NK-92 treated with Interleukin-12 subunit alpha and Interleukin-12 subunit beta, amount 100 ng/mL, for 24 hours (cell line): ENCODE results near the gene ZNF770.
"Not testable (repeated sequence)": the region's sequence is repeated elsewhere in the genome, so short reads cannot be mapped to it uniquely, and the experiment has no call there.

Experiments
- DNase-seq: peaks from one replicate; lab custom pipeline; 2025; lab: John Stamatoyannopoulos, UW

Gene ZNF770

DNA sequence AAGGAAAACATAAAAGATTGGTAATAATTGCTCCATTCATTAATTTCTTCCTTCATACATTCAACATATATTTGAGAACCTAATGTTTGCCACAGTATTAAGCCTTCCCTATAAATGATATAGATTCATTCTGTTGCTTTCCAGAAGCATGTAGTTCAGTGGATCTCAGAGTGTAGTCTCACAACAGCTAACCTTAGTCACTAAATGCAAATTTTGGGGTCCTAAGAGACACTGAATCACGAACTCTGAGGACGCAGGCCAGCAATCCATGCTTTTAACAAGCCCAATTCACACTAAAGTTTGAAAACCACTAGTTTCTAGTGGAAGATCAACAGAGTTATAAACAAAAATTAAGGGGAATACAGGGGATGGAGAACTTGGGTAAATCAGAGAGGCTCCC, 11.3 kb downstream of the ZNF770 start:
- DNase-seq: no peak

DNA sequence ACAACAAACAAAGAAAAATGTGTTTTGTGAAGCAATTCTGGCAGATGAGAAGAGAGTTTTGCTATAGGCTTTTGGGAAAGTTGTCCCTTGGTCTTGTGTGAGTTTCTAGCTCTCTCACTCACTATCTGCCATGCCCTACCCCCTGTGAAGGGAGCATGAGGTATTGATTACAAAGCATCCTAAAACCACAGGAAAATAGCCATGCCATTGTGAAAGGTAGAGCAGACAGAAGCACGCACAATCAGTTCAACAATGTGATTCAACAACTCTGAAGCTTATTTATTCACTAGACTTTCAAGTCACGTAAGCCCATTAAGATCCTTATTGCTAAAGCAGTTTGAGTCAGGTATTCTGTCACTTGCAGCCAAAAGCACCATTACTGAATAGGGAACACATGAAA, 12.0 kb downstream of the ZNF770 start:
- no peak for DNase-seq

DNA sequence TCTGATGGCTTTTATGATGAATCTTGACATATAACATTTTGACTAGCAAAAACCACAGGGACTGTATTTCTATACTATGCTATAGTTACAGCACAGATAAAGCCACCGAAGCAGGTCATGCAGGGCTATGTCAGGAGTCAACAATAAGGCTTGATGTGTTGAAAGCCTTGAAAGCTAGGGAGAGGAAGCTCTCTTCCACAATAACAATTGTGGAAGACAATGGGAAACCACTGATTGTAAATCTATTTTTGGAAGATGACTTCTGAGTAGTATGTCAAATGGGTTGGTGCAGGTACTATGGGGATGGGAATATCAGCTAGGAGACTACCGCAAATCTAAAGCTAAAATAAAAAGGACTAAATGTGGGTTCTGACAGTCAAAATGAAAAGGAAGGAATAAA, 14.6 kb downstream of the ZNF770 start:
- DNase-seq: no peak

DNA sequence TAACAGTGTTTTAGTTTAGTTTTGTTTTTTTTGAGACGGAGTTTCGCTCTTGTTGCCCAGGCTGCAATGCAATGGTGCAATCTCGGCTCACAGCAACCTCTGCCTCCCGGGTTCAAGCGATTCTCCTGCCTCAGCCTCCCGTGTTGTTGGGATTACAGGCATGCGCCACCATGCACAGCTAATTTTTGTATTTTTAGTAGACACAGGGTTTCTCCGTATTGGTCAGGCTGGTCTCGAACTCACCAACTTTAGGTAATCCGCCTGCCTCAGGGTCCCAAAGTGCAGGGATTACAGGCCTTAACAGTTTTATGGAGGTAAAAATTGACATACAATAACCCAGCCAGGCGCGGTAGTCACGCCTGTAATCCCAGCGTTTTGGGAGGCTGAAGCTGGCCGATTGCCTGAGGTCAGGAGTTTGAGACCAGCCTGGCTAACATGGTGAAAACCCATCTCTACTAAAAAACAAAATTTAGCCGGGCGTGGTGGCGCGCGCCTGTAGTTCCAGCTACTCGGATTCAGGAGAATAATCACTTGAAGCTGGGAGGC, 17.9 kb downstream of the ZNF770 start:
- not testable (repeated sequence) for DNase-seq

DNA sequence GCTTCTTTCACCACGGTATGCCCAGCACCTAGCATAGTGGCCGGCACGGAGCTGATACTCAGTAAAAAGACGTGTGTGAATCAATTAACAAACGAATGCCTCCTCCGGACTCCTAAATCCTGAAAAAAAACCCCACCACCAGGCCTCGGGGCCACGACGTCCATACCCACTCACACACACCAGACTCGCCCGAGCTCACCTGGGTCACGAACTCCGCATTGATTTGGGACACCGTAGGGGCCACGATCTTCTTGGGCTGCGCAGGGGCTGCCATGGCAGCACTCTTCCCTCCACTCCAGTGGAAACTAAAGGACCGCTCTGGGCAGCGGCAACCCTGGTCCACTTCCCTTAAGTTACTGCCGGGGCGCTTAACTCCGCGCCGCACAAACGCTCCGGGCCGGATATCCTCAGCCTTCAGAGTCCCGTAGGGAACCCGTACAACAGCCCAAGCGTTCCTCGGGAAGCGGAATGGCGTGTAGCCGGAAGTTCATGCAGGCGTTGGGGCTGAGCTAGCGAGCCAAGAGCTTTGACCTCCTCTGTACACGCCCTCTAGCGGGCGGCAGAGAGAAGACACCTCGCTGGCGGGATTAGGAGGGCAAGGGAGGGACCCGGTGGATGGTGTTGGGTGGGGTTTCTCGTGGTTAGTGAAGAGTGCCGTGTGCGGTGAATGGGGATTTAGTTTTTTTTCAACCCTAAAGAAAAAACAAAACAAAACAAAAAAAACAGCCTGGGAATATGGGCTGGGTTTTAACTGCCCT, 18.6 kb downstream of the ZNF770 start, which contains the start of gene AQR:
TSS of gene AQR (minus strand) at position 403 of the 758 bp plus-strand sequence. CDS start at position 274, 129 bp downstream.
- DNase-seq: peak; percentile 94

DNA sequence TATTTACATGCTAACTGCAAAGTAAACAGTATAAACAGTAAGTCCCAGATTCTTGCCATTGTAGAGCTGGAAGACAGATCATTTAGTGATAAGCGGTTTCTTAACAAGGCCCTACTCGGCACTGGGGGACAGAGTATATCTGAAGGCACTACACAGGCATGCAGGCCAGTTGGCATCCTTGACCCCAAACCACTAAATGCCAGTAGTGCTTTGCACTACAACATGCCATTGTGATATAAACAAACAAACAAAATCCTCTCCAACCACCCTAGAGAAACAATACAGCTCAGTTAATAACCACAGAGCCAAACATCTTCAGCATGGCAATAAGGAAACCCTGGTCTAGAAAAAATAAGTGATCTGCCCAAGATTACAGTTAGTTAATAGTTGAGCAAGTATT, 23.8 kb downstream of the ZNF770 start:
- no peak for DNase-seq

DNA sequence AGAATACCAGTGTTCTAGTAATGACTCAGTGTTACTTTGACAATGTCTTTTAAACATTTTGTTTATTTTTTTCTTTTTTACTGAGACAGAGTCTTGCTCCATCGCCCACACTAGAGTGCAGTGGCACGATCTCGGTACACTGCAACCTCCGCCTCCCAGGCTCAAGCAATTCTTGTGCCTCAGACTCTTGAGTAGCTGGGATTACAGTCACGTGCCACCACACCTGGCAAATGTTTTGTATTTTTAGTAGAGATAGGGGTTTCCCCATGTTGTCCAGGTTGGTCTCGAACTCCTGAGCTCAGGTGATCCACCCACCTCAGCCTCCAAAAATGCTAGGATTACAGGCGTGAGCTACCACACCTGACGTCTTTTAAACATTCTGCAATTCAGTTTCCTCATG, 34.2 kb downstream of the ZNF770 start:
- DNase-seq: no peak

DNA sequence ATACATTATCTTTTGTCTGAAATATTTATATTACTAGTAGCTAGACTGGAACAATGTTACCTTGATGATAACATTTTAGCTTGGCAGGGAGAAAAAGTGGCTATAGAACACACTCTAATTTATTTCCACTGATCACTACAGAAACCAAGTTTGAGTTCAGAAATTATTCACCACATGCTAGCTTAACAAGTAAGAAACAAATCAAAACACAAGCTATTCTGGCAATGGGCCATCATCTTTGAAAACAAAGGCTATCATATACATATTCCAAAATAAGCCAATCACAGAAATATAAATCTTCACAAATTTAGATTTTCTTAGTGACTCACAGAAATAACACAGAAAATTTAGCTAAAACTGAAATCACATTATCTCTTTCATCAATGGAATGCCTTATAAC, 35.6 kb downstream of the ZNF770 start:
- no peak for DNase-seq

DNA sequence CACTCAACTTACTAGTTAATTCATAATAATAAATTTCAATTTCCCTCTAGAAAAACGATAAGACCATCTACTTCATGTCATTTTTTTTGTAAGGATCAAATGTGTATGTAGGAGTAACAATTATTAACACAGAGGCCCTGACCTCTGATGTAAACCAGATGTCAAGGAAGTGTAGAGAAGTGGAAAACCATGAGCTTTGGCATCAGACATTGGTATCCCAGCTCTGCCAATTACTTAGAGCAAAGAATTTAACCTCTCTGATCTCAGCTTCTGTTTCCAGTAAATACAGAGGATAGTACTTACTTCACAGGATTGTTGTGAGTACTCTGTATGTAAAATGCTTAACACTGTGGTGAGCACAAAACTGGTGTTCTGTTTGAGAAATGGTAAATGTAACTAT, 36.1 kb downstream of the ZNF770 start:
- DNase-seq: no peak

DNA sequence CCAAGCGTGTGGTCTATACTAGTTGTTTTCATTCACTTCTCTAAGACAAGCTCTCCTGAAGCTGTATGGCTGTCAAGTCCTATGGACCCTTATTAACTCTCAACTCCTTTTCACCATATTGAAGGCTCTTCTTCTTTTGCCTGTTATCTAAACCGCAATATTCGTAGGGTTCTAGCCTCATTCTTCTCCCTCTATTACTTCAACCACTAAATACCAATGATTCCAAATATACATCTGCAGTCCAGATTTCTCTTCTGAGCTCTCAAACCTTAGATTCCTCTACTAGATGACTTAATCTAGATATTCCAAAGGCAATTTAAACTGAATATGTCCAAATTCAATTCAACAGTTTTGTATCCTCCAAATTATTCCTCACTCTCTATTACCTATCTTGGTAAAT, 43.2 kb downstream of the ZNF770 start:
- no peak for DNase-seq

DNA sequence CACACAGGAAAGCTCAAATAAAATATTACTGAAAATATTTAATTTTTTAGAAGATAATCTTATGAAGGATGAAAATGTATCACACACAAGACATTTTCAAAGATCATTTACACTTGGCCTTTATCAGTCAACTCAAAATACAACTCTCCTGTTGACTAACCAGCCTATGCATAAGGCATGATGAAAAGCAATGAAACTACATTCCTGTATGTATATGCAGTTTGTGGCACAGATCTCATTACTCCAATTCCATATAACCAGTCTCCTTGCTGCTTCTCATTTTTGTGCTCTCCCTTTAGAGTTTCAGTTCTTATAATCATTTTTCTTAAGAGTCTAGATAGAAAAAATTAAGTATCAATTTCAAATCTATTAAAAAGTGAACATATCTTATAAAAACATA, 44.4 kb downstream of the ZNF770 start:
- no peak for DNase-seq

DNA sequence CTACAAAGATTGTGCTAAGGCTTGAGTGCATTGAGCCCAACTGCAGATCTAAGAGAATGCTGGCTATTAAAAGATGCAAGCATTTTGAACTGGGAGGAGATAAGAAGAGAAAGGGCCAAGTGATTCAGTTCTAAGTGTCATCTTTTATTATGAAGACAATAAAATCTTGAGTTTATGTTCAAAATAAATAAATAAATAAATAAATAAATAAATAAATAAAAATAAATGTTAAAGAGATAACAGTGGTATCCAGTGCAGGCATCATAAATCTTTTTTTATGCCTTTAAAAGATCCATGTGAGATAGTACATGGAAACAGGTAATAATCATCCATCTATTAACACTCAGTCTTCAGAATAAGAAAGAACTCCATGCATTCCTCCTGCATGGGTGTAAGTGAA, 44.8 kb downstream of the ZNF770 start:
- not testable (repeated sequence) for DNase-seq

DNA sequence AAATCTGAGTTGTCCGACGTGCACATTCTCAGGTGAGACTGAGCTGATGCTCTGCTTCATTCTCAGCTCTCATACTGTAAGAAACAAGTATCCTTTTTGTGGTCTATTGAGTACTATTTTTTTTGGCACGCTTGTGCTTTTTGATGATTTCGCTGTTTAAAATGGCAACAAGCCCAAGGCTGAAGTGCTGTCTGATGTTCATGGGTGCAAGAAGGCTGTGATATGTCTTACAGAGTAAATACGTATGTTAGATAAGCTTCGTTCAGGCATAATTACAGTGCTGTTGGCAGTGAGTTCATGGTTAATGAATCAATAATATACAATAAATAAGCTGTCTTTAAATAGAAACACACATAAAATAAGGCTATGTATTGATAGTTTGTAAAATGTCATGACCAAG, 45.7 kb downstream of the ZNF770 start:
- DNase-seq: no peak

DNA sequence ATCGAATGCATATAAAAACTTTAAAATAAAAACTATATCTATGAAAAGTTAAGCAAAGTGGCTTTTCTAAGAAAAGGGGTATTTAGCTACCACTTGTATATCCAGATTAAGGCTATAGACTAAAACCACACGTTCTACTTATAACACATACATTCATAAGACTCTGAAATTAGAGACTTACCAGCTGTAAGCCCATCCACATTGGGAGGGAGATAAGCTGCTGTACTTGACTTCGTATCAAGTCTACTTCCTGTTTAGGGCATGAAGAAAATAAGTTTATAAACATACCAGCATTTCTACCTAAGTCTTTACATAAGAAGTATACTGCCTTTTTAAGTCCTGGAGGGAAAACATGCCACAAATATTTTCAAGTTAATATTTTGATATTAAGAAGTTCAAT, 46.3 kb downstream of the ZNF770 start:
- DNase-seq: no peak

DNA sequence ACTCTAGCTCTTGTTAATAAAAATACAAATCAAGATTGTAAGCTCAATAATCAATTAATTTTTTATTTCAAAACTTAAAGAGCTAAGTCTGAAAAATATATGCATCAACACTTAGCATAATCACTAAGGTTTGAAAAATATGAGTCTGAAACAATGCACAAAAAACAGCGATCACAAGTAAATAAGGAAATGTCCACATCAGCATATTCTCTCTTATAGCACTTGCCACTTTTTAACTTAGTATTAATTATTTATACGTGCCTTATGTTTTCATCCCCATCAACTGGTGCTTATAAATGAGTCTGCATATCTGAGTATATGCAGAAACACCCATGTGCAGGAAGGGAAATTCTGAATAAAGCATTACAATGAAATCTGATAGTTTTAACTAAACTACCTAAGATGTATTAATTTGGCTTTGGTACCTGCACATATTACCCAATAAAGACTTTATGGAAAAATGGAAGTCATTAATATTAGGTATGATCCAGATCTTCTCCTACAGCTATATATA, 46.8 kb downstream of the ZNF770 start:
- no peak for DNase-seq

DNA sequence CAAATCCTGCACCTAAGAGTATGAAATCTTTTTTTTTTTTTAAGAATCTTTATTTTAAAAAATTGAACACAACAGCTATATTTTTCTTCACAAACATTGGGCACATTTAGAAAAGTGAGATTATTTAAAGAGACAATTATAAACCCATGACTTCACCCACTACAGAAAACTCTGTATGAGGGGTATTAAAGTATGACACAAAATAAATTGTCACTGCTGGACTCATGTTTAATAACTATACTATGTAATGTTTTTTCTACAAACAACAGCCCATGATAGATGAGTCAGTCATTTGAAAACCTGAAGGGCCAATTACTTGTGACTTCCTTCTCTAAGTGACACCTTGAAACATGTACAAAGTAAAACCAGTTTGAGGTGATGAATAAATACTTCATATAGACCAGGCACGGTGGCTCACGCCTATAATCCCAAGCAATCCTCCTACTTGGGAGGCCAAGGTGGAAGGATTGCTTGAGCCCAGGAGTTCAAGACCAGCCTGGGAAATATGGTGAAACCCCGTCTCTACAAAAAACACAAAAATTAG, 54.6 kb downstream of the ZNF770 start:
- DNase-seq: no peak

DNA sequence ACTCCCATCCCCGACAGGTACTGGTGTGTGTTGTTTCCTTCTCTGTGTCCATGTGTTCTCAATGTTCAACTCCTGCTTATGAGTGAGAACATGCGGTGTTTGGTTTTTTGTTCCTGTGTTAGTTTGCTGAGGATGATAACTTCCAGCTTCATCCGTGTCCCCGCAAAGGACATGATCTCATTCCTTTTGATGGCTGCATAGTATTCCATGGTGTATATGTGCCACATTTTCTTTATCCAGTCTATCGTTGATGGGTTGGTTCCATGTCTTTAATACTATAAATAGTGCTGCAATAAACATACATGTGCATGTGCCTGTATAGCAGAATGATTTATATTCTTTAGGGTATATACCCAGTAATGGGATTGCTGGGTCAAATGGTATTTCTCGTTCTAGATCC, 59.7 kb downstream of the ZNF770 start:
- not testable (repeated sequence) for DNase-seq
